ENCODE results near the gene DSG4. TPM values are rescaled to one million over a fixed set of nuclear protein-coding genes. Genes with fewer than 3 reads are reported as not detected.

The DSG4 gene
- total and polyA plus RNA-seq, 12 donors = not detected

GRCh38 chr18:31432316-31432715, 55.7 kb downstream of the DSG4 start:
- Histone ChIP-seq H3K4me1 (no peaks in the 10 kb centered on the region), H3K4me3 (no peak overlapping the region), H3K27ac (no peak overlapping the region), H3K9me3 (peaks cover 0 to 30% (median 4%) of the 10 kb centered on the region in 11 donors), H3K27me3 (no peaks in the 10 kb centered on the region), H3K36me3 (no peaks in the 10 kb centered on the region)
- ATAC-seq (no peak), DNase-seq (no peak)
- WGBS, 2 donors = 85 to 88% methylated on average over 1 of the region's 1 CpG
- intact Hi-C loops (cut with DNase I) = no loop called here
- TF ChIP-seq CTCF (IDR thresholded peaks at IDR 0.05) = no peak

- H3K4me1 ChIP-seq = no peaks in the 10 kb centered on the region
- H3K27ac ChIP-seq = no peak overlapping the region
- H3K36me3 ChIP-seq = no peaks in the 10 kb centered on the region
- H3K9me3 ChIP-seq = peaks cover 0 to 22% (median 4%) of the 10 kb centered on the region in 11 donors
- 66 to 80% methylated on average over 3 of the region's 3 CpGs for WGBS, 2 donors
- no peak for DNase-seq
- TF ChIP-seq CTCF (IDR thresholded peaks at IDR 0.05) = peak in 1 of 9 donors; percentile 12
- ATAC-seq = no peak
- no peak overlapping the region for H3K4me3 ChIP-seq
- H3K27me3 ChIP-seq = no peaks in the 10 kb centered on the region
- intact Hi-C loops (cut with DNase I) = no loop called here
Observed at GRCh38 chr18:31436825-31437224, 60.2 kb downstream of the DSG4 start.

- TF ChIP-seq CTCF (IDR thresholded peaks at IDR 0.05) = no peak
- H3K9me3 ChIP-seq = peaks cover 0 to 8% (median 0%) of the 10 kb centered on the region in 11 donors
- H3K27ac ChIP-seq = no peak overlapping the region
- 86 to 88% methylated on average over 2 of the region's 2 CpGs for WGBS, 2 donors
- H3K4me1 ChIP-seq = no peaks in the 10 kb centered on the region
- intact Hi-C loops (cut with DNase I) = no loop called here
- no peak for DNase-seq
- H3K27me3 ChIP-seq = no peaks in the 10 kb centered on the region
- H3K4me3 ChIP-seq = no peak overlapping the region
- ATAC-seq = no peak
- H3K36me3 ChIP-seq = no peaks in the 10 kb centered on the region
Observed at GRCh38 chr18:31438402-31438801, 61.8 kb downstream of the DSG4 start.

GRCh38 chr18:31439807-31440325, 63.3 kb downstream of the DSG4 start:
- no peaks in the 10 kb centered on the region for H3K36me3 ChIP-seq
- no peak overlapping the region for H3K27ac ChIP-seq
- intact Hi-C loops (cut with DNase I) = no loop called here
- ATAC-seq (no peak), DNase-seq (no peak)
- H3K27me3 ChIP-seq = no peaks in the 10 kb centered on the region
- no peak for TF ChIP-seq CTCF (IDR thresholded peaks at IDR 0.05)
- no peak overlapping the region for H3K4me3 ChIP-seq
- H3K9me3 ChIP-seq = peaks cover 0 to 3% (median 0%) of the 10 kb centered on the region in 11 donors
- no peaks in the 10 kb centered on the region for H3K4me1 ChIP-seq
- WGBS, 2 donors = 85 to 89% methylated on average over 6 of the region's 6 CpGs

All from heart right ventricle (tissue), 16 donors.